A549 treated with CORT108297 at 1 μM for 4 hours (cell line): Measurements from ENCODE around the gene SLC26A3. TPM values are rescaled to one million over a fixed set of nuclear protein-coding genes. Genes with fewer than 3 reads are reported as not detected.

Experiments used
- total RNA-seq: library from RNA; stranded (reverse); fragments of 200-300 nt; extraction: Qiagen RNA extraction; gene quantifications from 5 replicates; pipeline ENCODE4 v1.2.3, GENCODE V29; 2022

SLC26A3 gene
- total RNA-seq: not detected in 5 replicates

GRCh38 chr7:107803009-107803610, at the start of gene SLC26A3:
TSS of gene SLC26A3 (minus strand) at chr7:107803223. CDS start at chr7:107794509, 8,714 bp downstream.

GRCh38 chr7:107743567-107744344, 59.3 kb downstream of the SLC26A3 start, which contains the start of gene CBLL1:
TSS of gene CBLL1 (plus strand) at chr7:107744142. CDS start at chr7:107744164, 22 bp downstream.

Other genes starting within 250 kb of the SLC26A3 start
- 8.9 to 13.7 TPM (median 10.9 TPM) in 5 replicates for gene COG5, start 239.3 kb downstream of the SLC26A3 start, total RNA-seq
- 9.9 to 10.8 TPM (median 10.5 TPM) in 5 replicates for gene DUS4L, start 239.3 kb downstream of the SLC26A3 start, total RNA-seq
- gene BCAP29, start 223.0 kb downstream of the SLC26A3 start, total RNA-seq: 35.8 to 44.6 TPM (median 38.6 TPM) in 5 replicates
- gene SLC26A4, start 142.4 kb downstream of the SLC26A3 start, total RNA-seq: 0.02 to 0.13 TPM (median 0.05 TPM) in 5 replicates
- gene CBLL1, start 59.1 kb downstream of the SLC26A3 start, total RNA-seq: 27.4 to 55.2 TPM (median 29.8 TPM) in 5 replicates
- gene DLD, start 88.0 kb upstream of the SLC26A3 start, total RNA-seq: 91.1 to 127 TPM (median 93.0 TPM) in 5 replicates
- 118 to 147 TPM (median 123 TPM) in 5 replicates for gene LAMB1, start 199.9 kb upstream of the SLC26A3 start, total RNA-seq